Muscle layer of colon (tissue), 2 donors: ENCODE results near the gene UGT3A1.

Experiments
- H3K27ac ChIP-seq: one replicate; pipeline ENCODE4 v1.7.0; 2013; ENCODE audit warnings: low read depth, mild to moderate bottlenecking, low read length, moderate library complexity
- H3K27me3 ChIP-seq, 2 donors: one replicate each; pipeline ENCODE4 v1.7.0; 2013; ENCODE audit warnings: low read length in 2 of 2, mild to moderate bottlenecking in 2 of 2; ENCODE audit not compliant: insufficient read depth in 2 of 2, control insufficient read depth in 1 of 2
- H3K36me3 ChIP-seq: one replicate; pipeline ENCODE4 v1.7.0; 2013; ENCODE audit warnings: mild to moderate bottlenecking, low read length; ENCODE audit not compliant: insufficient read depth
- H3K4me1 ChIP-seq: one replicate; pipeline ENCODE4 v1.7.0; 2013; ENCODE audit warnings: mild to moderate bottlenecking, low read length; ENCODE audit not compliant: insufficient read depth
- H3K4me3 ChIP-seq, 2 donors: one replicate each; pipeline ENCODE4 v1.7.0; 2013; ENCODE audit warnings: low read length in 2 of 2, low read depth in 1 of 2, mild to moderate bottlenecking in 1 of 2, moderate library complexity in 1 of 2
- H3K9ac ChIP-seq: one replicate; pipeline ENCODE4 v1.7.0; 2013; ENCODE audit warnings: low read length
- H3K9me3 ChIP-seq: one replicate; pipeline ENCODE4 v1.7.0; 2013; ENCODE audit warnings: mild to moderate bottlenecking, low read length
- donor health status: abdominal sarcoma.
- donor health status: Adenocarcinoma of cecum.

The UGT3A1 gene

GRCh38 chr5:35938568-35939227 is 52.5 kb downstream of the UGT3A1 start, which contains the start of gene CAPSL:
CAPSL (minus strand) TSS chr5:35938622; CDS start chr5:35921120, 17,502 bp downstream.
- Histone ChIP-seq H3K27me3 (no peaks in the 10 kb centered on the region), H3K27ac (no peak within 1 kb of the TSS), H3K36me3 (no peaks in the 10 kb centered on the region), H3K9me3 (no peaks in the 10 kb centered on the region), H3K9ac (no peak within 1 kb of the TSS), H3K4me1 (no peaks in the 10 kb centered on the region), H3K4me3 (no peak within 1 kb of the TSS)

- H3K9me3 ChIP-seq = no peaks in the 10 kb centered on the region
- H3K4me3 ChIP-seq = peak overlapping the region in 1 of 2 donors; percentile 22
- no peaks in the 10 kb centered on the region for H3K4me1 ChIP-seq
- H3K27ac ChIP-seq = no peak overlapping the region
- H3K36me3 ChIP-seq = no peaks in the 10 kb centered on the region
- H3K27me3 ChIP-seq = peaks cover 0 to 5% of the 10 kb centered on the region in 2 donors
- H3K9ac ChIP-seq = no peak overlapping the region
These were observed 64.7 kb downstream of the UGT3A1 start for GRCh38 chr5:35926389-35927051.

DNA sequence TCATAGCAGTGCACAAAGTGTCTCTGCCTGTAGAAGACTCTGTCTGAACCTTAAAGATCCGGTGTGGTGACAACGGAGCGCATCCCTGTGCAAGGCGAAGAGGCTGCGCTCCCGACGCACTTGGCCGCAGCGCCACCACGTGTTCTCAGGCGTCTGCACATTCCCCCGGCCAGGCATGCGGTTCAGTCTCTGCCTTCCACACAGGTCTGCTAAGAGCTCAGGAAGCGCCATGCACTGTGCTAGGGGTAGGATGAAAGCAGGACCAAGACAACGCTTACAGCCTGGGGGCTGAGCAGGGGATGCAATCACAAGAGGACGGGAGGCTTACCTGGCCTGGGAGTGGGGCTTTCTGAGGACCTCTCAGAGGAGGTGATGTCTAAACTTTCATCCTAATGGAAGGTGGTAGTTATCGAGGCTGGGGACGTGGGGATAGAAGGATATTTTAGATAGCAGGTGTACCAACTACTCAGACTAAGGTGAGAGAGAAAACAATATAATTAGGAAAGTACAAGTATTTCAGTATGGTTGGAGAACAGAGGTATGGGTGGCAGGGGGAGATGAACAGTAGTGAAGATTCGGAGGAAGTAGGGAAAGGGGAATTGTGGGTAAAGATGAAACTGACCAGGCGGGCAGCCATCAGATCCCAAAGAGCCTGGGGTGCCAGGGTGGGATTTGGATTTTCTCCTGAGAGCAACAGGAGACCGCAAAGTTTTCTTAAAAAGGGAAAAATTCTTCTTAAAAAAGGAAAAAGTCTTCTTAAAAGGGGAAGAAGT is 66.1 kb downstream of the UGT3A1 start:
- H3K4me1 ChIP-seq = no peaks in the 10 kb centered on the region
- no peaks in the 10 kb centered on the region for H3K9me3 ChIP-seq
- H3K27ac ChIP-seq = no peak overlapping the region
- H3K36me3 ChIP-seq = no peaks in the 10 kb centered on the region
- H3K4me3 ChIP-seq = no peak overlapping the region
- peaks cover 0 to 5% of the 10 kb centered on the region in 2 donors for H3K27me3 ChIP-seq
- H3K9ac ChIP-seq = no peak overlapping the region

DNA sequence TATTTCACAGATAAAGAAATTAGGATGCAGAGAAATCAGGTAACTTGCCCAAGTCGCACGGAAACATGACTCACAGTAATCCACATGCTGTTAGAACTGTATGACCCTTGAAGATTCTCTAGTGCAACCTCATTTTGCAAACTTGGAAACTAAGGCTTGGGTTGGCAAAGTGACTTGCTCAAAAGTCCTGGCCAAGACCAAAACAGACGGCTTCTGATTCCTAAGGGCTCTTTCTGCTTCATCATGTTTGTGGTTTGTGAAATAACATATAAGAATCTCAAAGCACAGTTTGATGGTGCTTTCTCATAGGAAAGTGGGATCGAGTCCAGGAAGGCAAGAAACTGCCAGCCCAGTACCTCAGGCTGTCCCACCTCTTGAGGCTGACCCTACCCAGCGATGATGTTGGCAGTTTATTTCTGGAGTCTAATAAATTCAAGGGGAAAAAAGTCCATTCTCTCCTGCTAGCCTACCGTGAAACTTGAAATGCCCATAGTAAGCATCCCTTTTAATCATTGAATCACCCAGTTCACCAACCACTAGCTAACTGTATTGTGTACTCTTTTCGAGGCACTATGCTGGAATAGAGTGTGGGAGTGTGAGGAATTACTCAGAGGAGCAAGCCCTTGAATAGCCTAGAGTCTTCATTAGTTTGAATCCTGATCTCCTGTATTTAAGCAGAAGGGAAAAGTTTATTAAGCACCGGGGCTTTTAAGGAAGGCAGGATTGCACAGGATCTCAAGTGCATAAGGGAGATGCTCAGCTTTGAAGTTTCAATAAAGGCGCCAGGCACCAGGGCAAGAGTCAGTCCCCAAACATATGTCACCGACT is 66.9 kb downstream of the UGT3A1 start:
- Histone ChIP-seq H3K4me3 (no peak overlapping the region), H3K27me3 (peaks cover 0 to 5% of the 10 kb centered on the region in 2 donors), H3K4me1 (no peaks in the 10 kb centered on the region), H3K9ac (no peak overlapping the region), H3K9me3 (no peaks in the 10 kb centered on the region), H3K27ac (no peak overlapping the region), H3K36me3 (no peaks in the 10 kb centered on the region)

- H3K27me3 ChIP-seq = peaks cover 0 to 5% of the 10 kb centered on the region in 2 donors
- no peak overlapping the region for H3K9ac ChIP-seq
- no peaks in the 10 kb centered on the region for H3K9me3 ChIP-seq
- H3K27ac ChIP-seq = no peak overlapping the region
- no peak overlapping the region for H3K4me3 ChIP-seq
- no peaks in the 10 kb centered on the region for H3K36me3 ChIP-seq
- H3K4me1 ChIP-seq = no peaks in the 10 kb centered on the region
These were observed 68.7 kb downstream of the UGT3A1 start for GRCh38 chr5:35922468-35922867.

DNA sequence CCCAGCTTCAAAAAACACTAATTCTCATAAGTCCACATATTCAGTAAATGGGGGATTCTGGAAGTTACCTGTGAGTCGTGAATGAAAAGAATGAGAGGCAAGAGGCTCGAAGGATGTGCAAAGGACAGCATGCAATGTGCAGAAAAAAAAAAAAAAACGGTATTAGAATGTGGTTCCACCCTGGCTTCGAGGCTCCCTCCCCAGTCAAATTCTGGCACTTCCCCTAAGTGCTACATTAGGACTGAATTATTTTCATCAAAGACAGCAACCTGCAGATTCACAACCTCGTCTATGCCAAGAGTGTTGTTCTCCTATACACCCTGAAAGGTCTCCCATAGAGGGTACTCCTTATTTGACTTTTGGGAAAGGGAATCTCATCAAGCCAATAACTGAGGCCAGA is 69.3 kb downstream of the UGT3A1 start:
- no peaks in the 10 kb centered on the region for H3K9me3 ChIP-seq
- no peak overlapping the region for H3K27ac ChIP-seq
- no peaks in the 10 kb centered on the region for H3K4me1 ChIP-seq
- H3K9ac ChIP-seq = no peak overlapping the region
- H3K36me3 ChIP-seq = no peaks in the 10 kb centered on the region
- H3K4me3 ChIP-seq = no peak overlapping the region
- peaks cover 0 to 4% of the 10 kb centered on the region in 2 donors for H3K27me3 ChIP-seq

DNA sequence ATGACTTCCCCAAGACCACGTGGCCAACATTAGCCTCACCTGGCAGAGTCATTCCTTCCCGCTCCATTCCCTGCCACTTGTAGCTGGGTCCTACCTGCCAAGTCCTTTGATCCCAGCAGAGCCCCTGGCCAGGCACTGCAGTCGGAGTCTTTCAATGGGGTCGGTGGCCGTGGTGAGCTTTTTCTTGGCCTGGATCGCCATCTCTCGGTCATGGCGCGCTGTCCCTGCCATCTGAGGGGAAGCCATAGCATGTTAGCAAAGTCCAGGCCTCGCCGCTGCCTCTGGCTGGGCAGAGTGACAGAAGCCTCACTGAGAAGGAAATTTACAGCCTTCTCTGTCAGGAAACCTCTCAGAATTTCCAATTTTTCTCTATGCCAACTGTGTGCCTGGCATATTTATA is 70.3 kb downstream of the UGT3A1 start:
- Histone ChIP-seq H3K36me3 (no peaks in the 10 kb centered on the region), H3K4me1 (no peaks in the 10 kb centered on the region), H3K27me3 (no peaks in the 10 kb centered on the region), H3K4me3 (no peak overlapping the region), H3K9ac (no peak overlapping the region), H3K9me3 (no peaks in the 10 kb centered on the region), H3K27ac (no peak overlapping the region)

GRCh38 chr5:35919191-35919590 is 72.0 kb downstream of the UGT3A1 start:
- Histone ChIP-seq H3K9ac (no peak overlapping the region), H3K27ac (no peak overlapping the region), H3K9me3 (no peaks in the 10 kb centered on the region), H3K36me3 (no peaks in the 10 kb centered on the region), H3K4me1 (no peaks in the 10 kb centered on the region), H3K27me3 (no peaks in the 10 kb centered on the region), H3K4me3 (no peak overlapping the region)

- no peaks in the 10 kb centered on the region for H3K9me3 ChIP-seq
- H3K4me1 ChIP-seq = no peaks in the 10 kb centered on the region
- H3K36me3 ChIP-seq = no peaks in the 10 kb centered on the region
- no peak overlapping the region for H3K4me3 ChIP-seq
- no peaks in the 10 kb centered on the region for H3K27me3 ChIP-seq
- H3K9ac ChIP-seq = no peak overlapping the region
- no peak overlapping the region for H3K27ac ChIP-seq
These were observed 82.4 kb downstream of the UGT3A1 start for GRCh38 chr5:35908814-35909213.

GRCh38 chr5:35908228-35908627 is 83.0 kb downstream of the UGT3A1 start:
- Histone ChIP-seq H3K27ac (no peak overlapping the region), H3K9ac (no peak overlapping the region), H3K9me3 (no peaks in the 10 kb centered on the region), H3K36me3 (no peaks in the 10 kb centered on the region), H3K27me3 (no peaks in the 10 kb centered on the region), H3K4me1 (no peaks in the 10 kb centered on the region), H3K4me3 (no peak overlapping the region)
